Testis (tissue), 3 donors: ENCODE data around the gene GPC6. TPM values are rescaled to one million over a fixed set of nuclear protein-coding genes. Genes with fewer than 3 reads are reported as not detected.

Experiments
- DNase-seq: peaks from one replicate; pipeline ENCODE4 v3.0.0-alpha.2; 2019
- H3K27ac ChIP-seq, 2 donors: fragments of 200-600 bp; sonication (generic); one replicate each; pipeline ENCODE4 v1.5.1; 2019
- H3K27me3 ChIP-seq: fragments of 200-600 bp; sonication (generic); one replicate; pipeline ENCODE4 v1.5.1; 2019
- H3K36me3 ChIP-seq: fragments of 200-600 bp; sonication (generic); one replicate; pipeline ENCODE4 v1.5.1; 2017; ENCODE audit warnings: low read depth; ENCODE audit errors: missing control alignments
- H3K4me1 ChIP-seq: fragments of 200-600 bp; sonication (generic); one replicate; pipeline ENCODE4 v1.5.1; 2019
- H3K4me3 ChIP-seq, 2 donors: fragments of 200-600 bp; sonication (generic); one replicate each; pipeline ENCODE4 v1.5.1; 2017 to 2019
- H3K9me3 ChIP-seq: fragments of 200-600 bp; sonication (generic); one replicate; pipeline ENCODE4 v1.5.1; 2017
- POLR2A ChIP-seq: fragments of 450-650 bp; IDR thresholded peaks from one replicate; pipeline ENCODE4 v1.6.1; 2017; ENCODE audit warnings: antibody characterized with exemption, mild to moderate bottlenecking, moderate library complexity
- WGBS, 2 donors: methylation state at CpG; one replicate each; pipeline ENCODE4 v1.1.5; 2018; 5-methylcytosine and 5-hydroxymethylcytosine counted together
- intact Hi-C: fragments of 100-400 bp; cut with DNase I; formaldehyde crosslinking; loops from one replicate; pipeline ENCODE4 v1.15.1; 2023; ENCODE audit warnings: low total_unique reads
- polyA plus RNA-seq: library from polyadenylated mRNA; stranded (reverse); fragments of 350-450 nt; fragmentation: Illumina TruSeq; extraction: RNeasy Lipid Tissue Mini Kit (QIAGEN cat#74804); gene quantifications from one replicate; pipeline ENCODE4 v1.2.3, GENCODE V29; 2014; ENCODE audit warnings: low read depth, low replicate concordance; ENCODE audit not compliant: insufficient read depth
- total RNA-seq, 2 donors: library from RNA; depleted of rRNA; stranded (reverse); fragments of >200 nt; gene quantifications; one replicate each; pipeline ENCODE4 v1.2.3, GENCODE V29; 2016
- TF ChIP-seq, protein P1 (sequence below), 3 experiments: fragments of 450-650 bp in 2 of 3; fragments of 200-600 bp in 1 of 3; sonication (generic) in 1 of 3; IDR thresholded peaks; one replicate each; pipeline ENCODE4 v1.5.1; 2016 to 2019; ENCODE audit warnings: antibody characterized with exemption in 3 of 3, mild to moderate bottlenecking in 2 of 3, moderate library complexity in 1 of 3

Gene GPC6
- total and polyA plus RNA-seq, 3 donors from 2014 or later = 2.2 to 6.9 (median 4.3) TPM

DNA sequence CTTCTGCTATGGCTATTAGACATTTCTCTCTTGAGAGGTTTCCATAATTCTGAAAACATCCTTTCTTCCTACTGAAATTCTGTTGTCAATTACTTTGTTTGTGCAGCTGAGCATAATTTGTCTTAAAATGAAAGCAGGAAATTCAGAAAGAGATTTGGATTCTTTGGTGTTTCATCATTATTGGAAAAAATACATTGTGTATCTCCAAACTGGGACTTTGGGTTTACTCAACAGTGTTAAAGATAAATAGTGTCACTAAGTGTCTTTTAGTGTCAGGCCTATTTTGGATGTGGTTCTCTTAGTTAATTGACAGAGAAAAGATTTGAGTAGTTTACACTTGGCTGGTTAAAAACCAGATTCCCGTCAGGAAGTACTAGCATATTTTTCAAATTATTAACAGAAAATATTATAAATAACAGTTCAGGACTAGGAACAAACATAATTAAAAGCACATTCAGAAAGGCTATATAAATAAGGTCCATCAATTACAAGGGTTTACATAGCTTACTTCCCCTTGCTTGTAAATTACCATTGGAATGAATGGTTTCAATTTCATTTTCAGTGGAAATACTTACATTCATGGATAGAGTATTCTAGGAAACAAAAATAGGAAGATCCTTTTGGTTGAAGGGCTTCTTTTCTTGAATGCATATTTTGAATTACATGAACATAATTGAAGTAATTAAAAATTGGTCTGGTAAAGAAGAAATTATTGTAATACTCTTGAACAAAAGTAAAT lies 483.1 kb downstream of the GPC6 start:
- WGBS, 2 donors = 0% methylated on average over 1 of the region's 1 CpG
- TF ChIP-seq POLR2A = no peak
- TF ChIP-seq, protein P1, sequence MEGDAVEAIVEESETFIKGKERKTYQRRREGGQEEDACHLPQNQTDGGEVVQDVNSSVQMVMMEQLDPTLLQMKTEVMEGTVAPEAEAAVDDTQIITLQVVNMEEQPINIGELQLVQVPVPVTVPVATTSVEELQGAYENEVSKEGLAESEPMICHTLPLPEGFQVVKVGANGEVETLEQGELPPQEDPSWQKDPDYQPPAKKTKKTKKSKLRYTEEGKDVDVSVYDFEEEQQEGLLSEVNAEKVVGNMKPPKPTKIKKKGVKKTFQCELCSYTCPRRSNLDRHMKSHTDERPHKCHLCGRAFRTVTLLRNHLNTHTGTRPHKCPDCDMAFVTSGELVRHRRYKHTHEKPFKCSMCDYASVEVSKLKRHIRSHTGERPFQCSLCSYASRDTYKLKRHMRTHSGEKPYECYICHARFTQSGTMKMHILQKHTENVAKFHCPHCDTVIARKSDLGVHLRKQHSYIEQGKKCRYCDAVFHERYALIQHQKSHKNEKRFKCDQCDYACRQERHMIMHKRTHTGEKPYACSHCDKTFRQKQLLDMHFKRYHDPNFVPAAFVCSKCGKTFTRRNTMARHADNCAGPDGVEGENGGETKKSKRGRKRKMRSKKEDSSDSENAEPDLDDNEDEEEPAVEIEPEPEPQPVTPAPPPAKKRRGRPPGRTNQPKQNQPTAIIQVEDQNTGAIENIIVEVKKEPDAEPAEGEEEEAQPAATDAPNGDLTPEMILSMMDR (IDR thresholded peaks at IDR 0.05) = no peak
- intact Hi-C loops = no loop called here

GRCh38 chr13:93714171-93714570 lies 487.6 kb downstream of the GPC6 start:
- H3K27ac ChIP-seq = no peak overlapping the region
- no peak for TF ChIP-seq POLR2A
- TF ChIP-seq, protein P1 (IDR thresholded peaks at IDR 0.05) = no peak
- DNase-seq = no peak
- H3K36me3 ChIP-seq = no peaks in the 10 kb centered on the region
- H3K9me3 ChIP-seq = no peaks in the 10 kb centered on the region
- no peaks in the 10 kb centered on the region for H3K4me1 ChIP-seq
- intact Hi-C loops = no loop called here
- no peak overlapping the region for H3K4me3 ChIP-seq
- H3K27me3 ChIP-seq = no peaks in the 10 kb centered on the region

More for the DNA sequence above, 483.1 kb downstream of the GPC6 start:
- no peak overlapping the region for H3K27ac ChIP-seq
- DNase-seq = no peak
- no peaks in the 10 kb centered on the region for H3K36me3 ChIP-seq
- no peak overlapping the region for H3K4me3 ChIP-seq
- H3K4me1 ChIP-seq = no peaks in the 10 kb centered on the region
- H3K9me3 ChIP-seq = no peaks in the 10 kb centered on the region
- H3K27me3 ChIP-seq = no peaks in the 10 kb centered on the region

DNA sequence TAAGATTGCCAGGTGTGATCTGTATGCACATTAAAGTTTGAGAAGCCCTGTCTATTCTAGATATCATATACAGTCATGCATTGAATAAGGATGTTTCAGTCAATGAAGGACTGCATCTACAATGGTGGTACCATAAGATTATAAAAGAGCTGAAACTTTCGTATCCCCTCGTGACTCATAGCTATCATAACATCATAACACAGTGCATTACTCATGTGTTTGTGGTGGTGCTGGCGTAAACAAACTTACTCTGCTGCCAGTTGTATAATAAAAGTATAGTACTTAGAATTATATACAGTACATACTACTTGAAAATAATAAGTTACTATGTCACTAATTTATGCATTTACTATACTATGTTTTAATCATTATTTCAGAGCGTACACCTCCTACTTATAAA lies 489.3 kb downstream of the GPC6 start:
- TF ChIP-seq, protein P1 (IDR thresholded peaks at IDR 0.05) = no peak
- no peak for TF ChIP-seq POLR2A
- no peak overlapping the region for H3K4me3 ChIP-seq
- no peak overlapping the region for H3K27ac ChIP-seq
- 91 to 95% methylated on average over 4 of the region's 4 CpGs for WGBS, 2 donors
- no peaks in the 10 kb centered on the region for H3K27me3 ChIP-seq
- DNase-seq = no peak
- intact Hi-C loops = no loop called here
- H3K9me3 ChIP-seq = no peaks in the 10 kb centered on the region
- no peaks in the 10 kb centered on the region for H3K4me1 ChIP-seq
- H3K36me3 ChIP-seq = no peaks in the 10 kb centered on the region

DNA sequence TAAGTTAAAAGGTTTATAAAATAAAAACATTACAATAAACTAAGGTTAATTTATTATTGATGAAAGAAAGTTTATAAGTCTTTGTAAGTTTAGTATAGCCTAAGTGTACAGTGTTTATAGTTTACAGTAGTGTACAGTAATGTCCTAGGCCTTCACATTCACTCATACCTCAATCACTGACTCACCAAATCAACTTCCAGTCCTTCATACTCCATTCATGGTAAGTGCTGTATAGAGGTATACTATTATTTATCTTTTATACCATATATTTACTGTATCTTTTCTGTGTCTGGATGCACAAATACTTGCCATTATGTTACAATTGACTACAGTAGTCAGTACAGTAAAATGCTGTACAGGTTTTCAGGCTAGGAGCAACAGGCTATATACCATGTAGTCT lies 490.0 kb downstream of the GPC6 start:
- Histone ChIP-seq H3K9me3 (no peaks in the 10 kb centered on the region), H3K4me3 (no peak overlapping the region), H3K27me3 (no peaks in the 10 kb centered on the region), H3K27ac (no peak overlapping the region), H3K4me1 (no peaks in the 10 kb centered on the region), H3K36me3 (no peaks in the 10 kb centered on the region)
- TF ChIP-seq, protein P1 (IDR thresholded peaks at IDR 0.05) = no peak
- no peak for TF ChIP-seq POLR2A
- no peak for DNase-seq
- intact Hi-C loops = no loop called here

DNA sequence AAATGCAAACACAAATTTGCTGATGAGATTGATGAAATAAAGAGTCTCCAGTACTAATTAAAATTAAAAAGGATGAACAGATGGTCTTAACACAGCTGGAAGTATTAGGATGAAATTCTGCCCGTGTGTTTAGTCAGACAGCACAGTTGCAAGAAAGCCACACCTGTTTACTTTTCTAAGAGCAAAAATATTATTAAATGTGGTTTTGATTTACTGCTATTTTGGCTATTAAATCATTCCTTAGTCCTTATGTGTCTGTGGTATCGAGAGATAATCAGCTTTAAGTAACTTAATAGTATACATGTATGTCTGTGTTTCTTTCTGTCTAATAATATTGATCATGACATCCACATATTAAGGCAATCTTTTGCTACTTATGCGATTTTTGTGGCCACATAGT lies 494.9 kb downstream of the GPC6 start:
- DNase-seq = no peak
- TF ChIP-seq POLR2A = no peak
- TF ChIP-seq, protein P1 (IDR thresholded peaks at IDR 0.05) = no peak
- no peaks in the 10 kb centered on the region for H3K27me3 ChIP-seq
- no peak overlapping the region for H3K27ac ChIP-seq
- H3K4me1 ChIP-seq = no peaks in the 10 kb centered on the region
- no peaks in the 10 kb centered on the region for H3K36me3 ChIP-seq
- H3K9me3 ChIP-seq = no peaks in the 10 kb centered on the region
- intact Hi-C loops = no loop called here
- WGBS, 2 donors = 53 to 57% methylated on average over 3 of the region's 3 CpGs
- no peak overlapping the region for H3K4me3 ChIP-seq
